GM23248 (cell line): ENCODE results near the gene MDM1.

Experiments used
- EZH2 ChIP-seq: fragments of 200-600 bp; sonication (generic); IDR thresholded peaks from 2 replicates; pipeline ENCODE4 v1.6.1; 2018; ENCODE audit warnings: antibody characterized with exemption, mild to moderate bottlenecking; ENCODE audit not compliant: insufficient read depth, poor library complexity, severe bottlenecking
- EZH2phosphoT487 ChIP-seq: fragments of 200-600 bp; sonication (generic); IDR thresholded peaks from 2 replicates; pipeline ENCODE4 v1.6.1; 2018; ENCODE audit warnings: antibody characterized with exemption, moderate library complexity, mild to moderate bottlenecking, low read depth; ENCODE audit not compliant: insufficient read depth

GRCh38 chr12:68319988-68320623 is 12.1 kb downstream of the MDM1 start:
- TF ChIP-seq EZH2 = no peak
- no peak for TF ChIP-seq EZH2phosphoT487
